Measurements from ENCODE around the gene PANX1. TPM values are rescaled to one million over a fixed set of nuclear protein-coding genes. Genes with fewer than 3 reads are reported as not detected.

PANX1 gene
- total RNA-seq, 1 donor from 2014 or later: 58.0 TPM

GRCh38 chr11:94128291-94128745, 323 bp upstream of the PANX1 start:
- Mint-ChIP-seq H3K27me3 (ENCODE audit: unreplicated experiment) (peaks cover 7% of the 10 kb centered on the region), H3K9me3 (ENCODE audit: unreplicated experiment) (peaks cover 6% of the 10 kb centered on the region), H3K36me3 (ENCODE audit: unreplicated experiment) (no peaks in the 10 kb centered on the region), H3K4me1 (ENCODE audit: low read depth, unreplicated experiment) (peaks cover 15% of the 10 kb centered on the region), H3K27ac (ENCODE audit: unreplicated experiment) (peak overlapping the region; percentile 99), H3K4me3 (ENCODE audit: unreplicated experiment) (peak overlapping the region; percentile 87)
- DNase-seq: no peak
- no peak for TF ChIP-seq CTCF (IDR thresholded peaks at IDR 0.05; ENCODE audit: partially characterized antibody, unreplicated experiment)

- Mint-ChIP-seq H3K27ac (ENCODE audit: unreplicated experiment) (no peak overlapping the region), H3K9me3 (ENCODE audit: unreplicated experiment) (peaks cover 6% of the 10 kb centered on the region), H3K27me3 (ENCODE audit: unreplicated experiment) (peaks cover 7% of the 10 kb centered on the region), H3K4me1 (ENCODE audit: low read depth, unreplicated experiment) (peaks cover 27% of the 10 kb centered on the region), H3K4me3 (ENCODE audit: unreplicated experiment) (no peak overlapping the region), H3K36me3 (ENCODE audit: unreplicated experiment) (no peaks in the 10 kb centered on the region)
- no peak for DNase-seq
- TF ChIP-seq CTCF (IDR thresholded peaks at IDR 0.05; ENCODE audit: partially characterized antibody, unreplicated experiment): no peak
These were observed 1.1 kb downstream of the PANX1 start for GRCh38 chr11:94129512-94130297.

- no peak for DNase-seq
- TF ChIP-seq CTCF (IDR thresholded peaks at IDR 0.05; ENCODE audit: partially characterized antibody, unreplicated experiment): no peak
- Mint-ChIP-seq H3K9me3 (ENCODE audit: unreplicated experiment) (peaks cover 6% of the 10 kb centered on the region), H3K4me1 (ENCODE audit: low read depth, unreplicated experiment) (peaks cover 27% of the 10 kb centered on the region), H3K27me3 (ENCODE audit: unreplicated experiment) (peaks cover 7% of the 10 kb centered on the region), H3K36me3 (ENCODE audit: unreplicated experiment) (no peaks in the 10 kb centered on the region), H3K4me3 (ENCODE audit: unreplicated experiment) (no peak overlapping the region), H3K27ac (ENCODE audit: unreplicated experiment) (no peak overlapping the region)
These were observed 1.8 kb downstream of the PANX1 start for GRCh38 chr11:94130298-94131046.

- no peak overlapping the region for H3K27ac Mint-ChIP-seq (ENCODE audit: unreplicated experiment)
- DNase-seq: no peak
- peaks cover 7% of the 10 kb centered on the region for H3K27me3 Mint-ChIP-seq (ENCODE audit: unreplicated experiment)
- no peaks in the 10 kb centered on the region for H3K36me3 Mint-ChIP-seq (ENCODE audit: unreplicated experiment)
- TF ChIP-seq CTCF (IDR thresholded peaks at IDR 0.05; ENCODE audit: partially characterized antibody, unreplicated experiment): no peak
- peaks cover 27% of the 10 kb centered on the region for H3K4me1 Mint-ChIP-seq (ENCODE audit: low read depth, unreplicated experiment)
- no peak overlapping the region for H3K4me3 Mint-ChIP-seq (ENCODE audit: unreplicated experiment)
- H3K9me3 Mint-ChIP-seq (ENCODE audit: unreplicated experiment): peaks cover 6% of the 10 kb centered on the region
These were observed 2.5 kb downstream of the PANX1 start for GRCh38 chr11:94131047-94131717.

Measured in glutamatergic neuron (in vitro differentiated cells).